OCI-LY1 (cell line): ENCODE measurements around the gene LAMC2.

Experiments
- CTCF ChIP-seq: fragments of 200-600 bp; sonication (generic), shearing (Covaris generic); IDR thresholded peaks from 2 replicates; pipeline ENCODE4 v1.5.1; 2017; ENCODE audit warnings: mild to moderate bottlenecking, antibody characterized with exemption, low read length, moderate library complexity, mixed read lengths
- EZH2 ChIP-seq: fragments of 200-600 bp; sonication (generic), shearing (Covaris generic); IDR thresholded peaks from 2 replicates; pipeline ENCODE4 v1.8.0; 2017; ENCODE audit warnings: borderline replicate concordance, mixed run types, mild to moderate bottlenecking, antibody characterized with exemption, low read length, moderate library complexity, mixed read lengths

GRCh38 chr1:183195142-183195574 lies 9.1 kb downstream of the LAMC2 start:
- TF ChIP-seq CTCF (no peak), EZH2 (no peak)
